ENCODE data around the gene TMED8. TPM values are rescaled to one million over a fixed set of nuclear protein-coding genes. Genes with fewer than 3 reads are reported as not detected.

The TMED8 gene
- total RNA-seq, 1 experiment from 2014 or later: 14.2 TPM

GRCh38 chr14:77406718-77407117 lies 29.8 kb upstream of the TMED8 start:
- ChIA-PET CTCF (interaction anchor here (1.8 kb wide), 1 partner anchor 90 kb away, joined by 6 read pairs; no protein-coding TSS in a partner anchor), POLR2A (no interaction called here)
- no peak for ATAC-seq
- Mint-ChIP-seq H3K27me3 (ENCODE audit: low read depth) (no peaks in the 10 kb centered on the region), H3K9me3 (no peaks in the 10 kb centered on the region), H3K27ac (no peak overlapping the region), H3K4me1 (no peaks in the 10 kb centered on the region), H3K36me3 (no peaks in the 10 kb centered on the region), H3K4me3 (no peak overlapping the region)
- DNase-seq (ENCODE audit: low spot score): no peak
- TF ChIP-seq TP53 (CRISPR knock-in tag; IDR thresholded peaks at IDR 0.05): no peak
- no peak for TF ChIP-seq RELA (CRISPR knock-in tag; IDR thresholded peaks at IDR 0.05; ENCODE audit: borderline replicate concordance)
- TF ChIP-seq ZNF512 (CRISPR knock-in tag; IDR thresholded peaks at IDR 0.05; ENCODE audit: borderline replicate concordance): no peak
- TF ChIP-seq FOXP4 (CRISPR knock-in tag; IDR thresholded peaks at IDR 0.05): no peak
- TF ChIP-seq, protein P1, sequence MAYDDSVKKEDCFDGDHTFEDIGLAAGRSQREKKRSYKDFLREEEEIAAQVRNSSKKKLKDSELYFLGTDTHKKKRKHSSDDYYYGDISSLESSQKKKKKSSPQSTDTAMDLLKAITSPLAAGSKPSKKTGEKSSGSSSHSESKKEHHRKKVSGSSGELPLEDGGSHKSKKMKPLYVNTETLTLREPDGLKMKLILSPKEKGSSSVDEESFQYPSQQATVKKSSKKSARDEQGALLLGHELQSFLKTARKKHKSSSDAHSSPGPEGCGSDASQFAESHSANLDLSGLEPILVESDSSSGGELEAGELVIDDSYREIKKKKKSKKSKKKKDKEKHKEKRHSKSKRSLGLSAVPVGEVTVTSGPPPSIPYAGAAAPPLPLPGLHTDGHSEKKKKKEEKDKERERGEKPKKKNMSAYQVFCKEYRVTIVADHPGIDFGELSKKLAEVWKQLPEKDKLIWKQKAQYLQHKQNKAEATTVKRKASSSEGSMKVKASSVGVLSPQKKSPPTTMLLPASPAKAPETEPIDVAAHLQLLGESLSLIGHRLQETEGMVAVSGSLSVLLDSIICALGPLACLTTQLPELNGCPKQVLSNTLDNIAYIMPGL (CRISPR knock-in tag; IDR thresholded peaks at IDR 0.05): no peak

DNA sequence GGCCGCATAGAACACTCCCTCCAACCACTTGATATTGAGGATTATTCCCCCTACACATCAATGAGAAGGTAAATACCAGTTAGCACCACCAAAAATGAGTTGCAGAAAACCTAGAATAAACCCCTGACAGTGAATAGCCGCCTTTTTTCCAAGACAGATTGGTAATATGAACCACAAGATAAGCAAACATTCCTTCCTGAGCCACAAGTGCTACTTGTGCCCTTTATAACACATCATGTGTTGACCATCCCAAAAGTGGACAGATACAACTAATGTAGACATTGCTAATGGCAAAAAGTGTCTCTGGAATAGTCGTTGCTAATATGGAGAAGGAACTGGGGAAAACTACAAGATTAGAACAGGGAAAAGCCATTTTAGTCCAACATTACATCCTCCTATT lies 29.2 kb upstream of the TMED8 start:
- DNase-seq (ENCODE audit: low spot score) (no peak), ATAC-seq (no peak)
- no peaks in the 10 kb centered on the region for H3K9me3 Mint-ChIP-seq
- H3K36me3 Mint-ChIP-seq: no peaks in the 10 kb centered on the region
- CTCF ChIA-PET: interaction anchor here (1.8 kb wide), 1 partner anchor 90 kb away, joined by 6 read pairs; no protein-coding TSS in a partner anchor
- no peak overlapping the region for H3K27ac Mint-ChIP-seq
- no peaks in the 10 kb centered on the region for H3K27me3 Mint-ChIP-seq (ENCODE audit: low read depth)
- no peak overlapping the region for H3K4me3 Mint-ChIP-seq
- POLR2A ChIA-PET: no interaction called here
- H3K4me1 Mint-ChIP-seq: no peaks in the 10 kb centered on the region
- TF ChIP-seq, protein P2, sequence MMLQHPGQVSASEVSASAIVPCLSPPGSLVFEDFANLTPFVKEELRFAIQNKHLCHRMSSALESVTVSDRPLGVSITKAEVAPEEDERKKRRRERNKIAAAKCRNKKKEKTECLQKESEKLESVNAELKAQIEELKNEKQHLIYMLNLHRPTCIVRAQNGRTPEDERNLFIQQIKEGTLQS (CRISPR knock-in tag; conservative IDR thresholded peaks at IDR 0.05): no peak
- TF ChIP-seq PRRX2 (CRISPR knock-in tag; IDR thresholded peaks at IDR 0.05) (no peak), KAT7 (CRISPR knock-in tag; IDR thresholded peaks at IDR 0.05; ENCODE audit: borderline replicate concordance) (no peak), NFYB (CRISPR knock-in tag; conservative IDR thresholded peaks at IDR 0.05; ENCODE audit: low read depth) (no peak), ZNF317 (CRISPR knock-in tag; IDR thresholded peaks at IDR 0.05; ENCODE audit: borderline replicate concordance, low read depth) (no peak), JUN (CRISPR knock-in tag; IDR thresholded peaks at IDR 0.05) (no peak), ZBTB21 (CRISPR knock-in tag; IDR thresholded peaks at IDR 0.05; ENCODE audit: borderline replicate concordance) (no peak), FOXK1 (CRISPR knock-in tag; IDR thresholded peaks at IDR 0.05) (no peak), FOXP4 (CRISPR knock-in tag; IDR thresholded peaks at IDR 0.05) (no peak), ELF4 (CRISPR knock-in tag; IDR thresholded peaks at IDR 0.05; ENCODE audit: low read depth) (no peak), ZNF121 (CRISPR knock-in tag; IDR thresholded peaks at IDR 0.05) (no peak), ATF6 (CRISPR knock-in tag; IDR thresholded peaks at IDR 0.05) (no peak)
- TF ChIP-seq, protein P3, sequence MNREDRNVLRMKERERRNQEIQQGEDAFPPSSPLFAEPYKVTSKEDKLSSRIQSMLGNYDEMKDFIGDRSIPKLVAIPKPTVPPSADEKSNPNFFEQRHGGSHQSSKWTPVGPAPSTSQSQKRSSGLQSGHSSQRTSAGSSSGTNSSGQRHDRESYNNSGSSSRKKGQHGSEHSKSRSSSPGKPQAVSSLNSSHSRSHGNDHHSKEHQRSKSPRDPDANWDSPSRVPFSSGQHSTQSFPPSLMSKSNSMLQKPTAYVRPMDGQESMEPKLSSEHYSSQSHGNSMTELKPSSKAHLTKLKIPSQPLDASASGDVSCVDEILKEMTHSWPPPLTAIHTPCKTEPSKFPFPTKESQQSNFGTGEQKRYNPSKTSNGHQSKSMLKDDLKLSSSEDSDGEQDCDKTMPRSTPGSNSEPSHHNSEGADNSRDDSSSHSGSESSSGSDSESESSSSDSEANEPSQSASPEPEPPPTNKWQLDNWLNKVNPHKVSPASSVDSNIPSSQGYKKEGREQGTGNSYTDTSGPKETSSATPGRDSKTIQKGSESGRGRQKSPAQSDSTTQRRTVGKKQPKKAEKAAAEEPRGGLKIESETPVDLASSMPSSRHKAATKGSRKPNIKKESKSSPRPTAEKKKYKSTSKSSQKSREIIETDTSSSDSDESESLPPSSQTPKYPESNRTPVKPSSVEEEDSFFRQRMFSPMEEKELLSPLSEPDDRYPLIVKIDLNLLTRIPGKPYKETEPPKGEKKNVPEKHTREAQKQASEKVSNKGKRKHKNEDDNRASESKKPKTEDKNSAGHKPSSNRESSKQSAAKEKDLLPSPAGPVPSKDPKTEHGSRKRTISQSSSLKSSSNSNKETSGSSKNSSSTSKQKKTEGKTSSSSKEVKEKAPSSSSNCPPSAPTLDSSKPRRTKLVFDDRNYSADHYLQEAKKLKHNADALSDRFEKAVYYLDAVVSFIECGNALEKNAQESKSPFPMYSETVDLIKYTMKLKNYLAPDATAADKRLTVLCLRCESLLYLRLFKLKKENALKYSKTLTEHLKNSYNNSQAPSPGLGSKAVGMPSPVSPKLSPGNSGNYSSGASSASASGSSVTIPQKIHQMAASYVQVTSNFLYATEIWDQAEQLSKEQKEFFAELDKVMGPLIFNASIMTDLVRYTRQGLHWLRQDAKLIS (CRISPR knock-in tag; IDR thresholded peaks at IDR 0.05; ENCODE audit: borderline replicate concordance): no peak
- TF ChIP-seq, protein P4, sequence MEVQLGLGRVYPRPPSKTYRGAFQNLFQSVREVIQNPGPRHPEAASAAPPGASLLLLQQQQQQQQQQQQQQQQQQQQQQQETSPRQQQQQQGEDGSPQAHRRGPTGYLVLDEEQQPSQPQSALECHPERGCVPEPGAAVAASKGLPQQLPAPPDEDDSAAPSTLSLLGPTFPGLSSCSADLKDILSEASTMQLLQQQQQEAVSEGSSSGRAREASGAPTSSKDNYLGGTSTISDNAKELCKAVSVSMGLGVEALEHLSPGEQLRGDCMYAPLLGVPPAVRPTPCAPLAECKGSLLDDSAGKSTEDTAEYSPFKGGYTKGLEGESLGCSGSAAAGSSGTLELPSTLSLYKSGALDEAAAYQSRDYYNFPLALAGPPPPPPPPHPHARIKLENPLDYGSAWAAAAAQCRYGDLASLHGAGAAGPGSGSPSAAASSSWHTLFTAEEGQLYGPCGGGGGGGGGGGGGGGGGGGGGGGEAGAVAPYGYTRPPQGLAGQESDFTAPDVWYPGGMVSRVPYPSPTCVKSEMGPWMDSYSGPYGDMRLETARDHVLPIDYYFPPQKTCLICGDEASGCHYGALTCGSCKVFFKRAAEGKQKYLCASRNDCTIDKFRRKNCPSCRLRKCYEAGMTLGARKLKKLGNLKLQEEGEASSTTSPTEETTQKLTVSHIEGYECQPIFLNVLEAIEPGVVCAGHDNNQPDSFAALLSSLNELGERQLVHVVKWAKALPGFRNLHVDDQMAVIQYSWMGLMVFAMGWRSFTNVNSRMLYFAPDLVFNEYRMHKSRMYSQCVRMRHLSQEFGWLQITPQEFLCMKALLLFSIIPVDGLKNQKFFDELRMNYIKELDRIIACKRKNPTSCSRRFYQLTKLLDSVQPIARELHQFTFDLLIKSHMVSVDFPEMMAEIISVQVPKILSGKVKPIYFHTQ (CRISPR knock-in tag; IDR thresholded peaks at IDR 0.05): no peak

Data from WTC11 (cell line).